GM20000 (cell line): ENCODE measurements around the gene SETDB1.
"Not testable (repeated sequence)": the region's sequence is repeated elsewhere in the genome, so short reads cannot be mapped to it uniquely, and the experiment has no call there.

Experiments used
- DNase-seq: peaks from one replicate; pipeline ENCODE4 v3.0.0; 2012; ENCODE audit warnings: low spot score
- CTCF ChIP-seq: IDR thresholded peaks from 2 replicates; pipeline ENCODE4 v1.5.1; 2012; ENCODE audit warnings: mild to moderate bottlenecking, control low read depth; ENCODE audit errors: extremely low read depth, missing control alignments

Gene SETDB1

GRCh38 chr1:150926097-150926741 is at the start of gene SETDB1:
TSS of gene SETDB1 (plus strand) at chr1:150926363. CDS start at chr1:150927715, 1,352 bp downstream.
- peak; percentile 87 for DNase-seq
- TF ChIP-seq CTCF, result no peak

GRCh38 chr1:150878931-150879330 is 47.2 kb upstream of the SETDB1 start:
- DNase-seq, result not testable (repeated sequence)

DNA sequence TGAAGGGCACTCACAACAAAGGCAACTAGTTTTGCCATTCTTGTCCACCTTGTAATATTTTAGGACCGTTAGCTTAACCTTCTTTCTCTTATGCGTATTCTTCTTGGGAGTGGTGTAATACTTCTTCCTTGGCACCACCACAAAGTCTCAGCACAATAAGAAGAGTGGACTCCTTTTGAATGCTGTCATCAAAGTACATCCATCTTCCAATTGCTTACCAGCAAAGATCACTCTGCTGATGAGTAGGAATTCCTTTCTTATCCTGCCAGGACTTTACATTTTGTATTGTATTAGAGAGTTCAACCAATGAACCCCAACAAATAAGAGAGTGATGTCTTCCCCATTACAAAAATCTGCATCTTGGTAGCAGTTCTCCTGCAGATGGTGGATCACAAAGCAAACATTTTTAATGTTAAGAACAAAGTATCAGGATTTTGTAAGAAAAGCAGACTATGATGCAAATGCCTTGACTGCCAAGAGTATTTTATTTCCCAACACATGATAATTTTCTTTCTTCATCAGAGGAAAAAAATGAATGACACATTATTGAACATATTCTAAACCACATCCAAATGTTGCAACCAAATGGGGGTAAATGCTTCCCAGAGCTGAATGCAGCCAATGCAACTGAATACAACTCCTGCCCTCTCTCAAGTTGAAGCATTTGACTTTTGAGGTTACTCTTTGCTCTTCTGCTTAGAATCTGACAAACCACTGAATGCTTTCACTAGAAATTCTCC is 44.7 kb upstream of the SETDB1 start:
- TF ChIP-seq CTCF, result no peak
- DNase-seq, result no peak

- DNase-seq, result not testable (repeated sequence)
Observed at GRCh38 chr1:150883121-150883520, 43.0 kb upstream of the SETDB1 start.

- TF ChIP-seq CTCF, result no peak
- no peak for DNase-seq
Observed at GRCh38 chr1:150887018-150887417, 39.1 kb upstream of the SETDB1 start, which contains the start of gene CTXND2. TSS of gene CTXND2 (plus strand) at chr1:150887136. CDS start at chr1:150912315, 25,179 bp downstream.

GRCh38 chr1:150888727-150889126 is 37.4 kb upstream of the SETDB1 start:
- no peak for DNase-seq
- no peak for TF ChIP-seq CTCF

- no peak for TF ChIP-seq CTCF
- peak; percentile 20 for DNase-seq
Observed at GRCh38 chr1:150890033-150890416, 36.1 kb upstream of the SETDB1 start.

GRCh38 chr1:150893336-150893913 is 32.7 kb upstream of the SETDB1 start:
- TF ChIP-seq CTCF, result no peak
- DNase-seq, result no peak
